Activated CD8-positive, alpha-beta T cell treated with anti-CD3 and anti-CD28 coated beads for 36 hours (primary cell): ENCODE measurements around the gene NEU4. TPM values are rescaled to one million over a fixed set of nuclear protein-coding genes. Genes with fewer than 3 reads are reported as not detected.

ENCODE experiments used
- ATAC-seq: fragments of 200-7000 bp; cut with Tn5 transposase; one replicate; pipeline ENCODE4 v1.10.0; 2021; ENCODE audit warnings: mild to moderate bottlenecking, moderate library complexity
- CTCF ChIA-PET: fragments of 350-600 bp; sonication (Branson Sonifier 250); formaldehyde crosslinking; loops from one replicate; lab custom pipeline; 2021; ENCODE audit warnings: antibody characterized with exemption; lab: Charles Lee
- POLR2A ChIA-PET: fragments of 350-600 bp; sonication (Branson Sonifier 250); formaldehyde crosslinking; loops from one replicate; lab custom pipeline; 2021; ENCODE audit warnings: antibody characterized with exemption; lab: Charles Lee
- DNase-seq: peaks from one replicate; pipeline ENCODE4 v3.0.0-alpha.2; 2020
- H3K27ac Mint-ChIP-seq: one replicate; pipeline ENCODE4 v1.8.0; 2021; ENCODE audit warnings: mild to moderate bottlenecking, mixed read lengths
- H3K27me3 Mint-ChIP-seq: one replicate; pipeline ENCODE4 v1.8.0; 2021; ENCODE audit warnings: mixed read lengths
- H3K36me3 Mint-ChIP-seq: one replicate; pipeline ENCODE4 v1.8.0; 2021; ENCODE audit warnings: low read depth, mixed read lengths
- H3K4me1 Mint-ChIP-seq: one replicate; pipeline ENCODE4 v1.8.0; 2021; ENCODE audit warnings: low read depth, mixed read lengths
- H3K4me3 Mint-ChIP-seq: one replicate; pipeline ENCODE4 v1.8.0; 2021; ENCODE audit warnings: mild to moderate bottlenecking, moderate library complexity, mixed read lengths
- H3K9me3 Mint-ChIP-seq: one replicate; pipeline ENCODE4 v1.8.0; 2021; ENCODE audit warnings: mixed read lengths
- intact Hi-C: fragments of 100-400 bp; cut with micrococcal nuclease; formaldehyde crosslinking; loops from one replicate; pipeline ENCODE4 v1.10.0; 2022
- total RNA-seq, 2 experiments: library from RNA; stranded (reverse); gene quantifications; one replicate each; pipeline ENCODE4 v1.2.3, GENCODE V29; 2021
- TF ChIP-seq, protein P1 (sequence below): fragments of 200-600 bp; IDR thresholded peaks from one replicate; pipeline ENCODE4 v1.8.0; 2022; ENCODE audit warnings: antibody characterized with exemption, mild to moderate bottlenecking

The NEU4 gene
- total RNA-seq, 2 experiments from 2014 or later: 0.38 to 0.54 TPM

GRCh38 chr2:241801611-241802420, 7.2 kb upstream of the NEU4 start:
- DNase-seq (no peak), ATAC-seq (no peak)
- Mint-ChIP-seq H3K27me3 (peaks cover 3% of the 10 kb centered on the region), H3K27ac (no peak overlapping the region), H3K36me3 (no peaks in the 10 kb centered on the region), H3K4me3 (no peak overlapping the region), H3K4me1 (peaks cover 10% of the 10 kb centered on the region), H3K9me3 (no peaks in the 10 kb centered on the region)
- intact Hi-C loops: no loop called here
- TF ChIP-seq, protein P1, sequence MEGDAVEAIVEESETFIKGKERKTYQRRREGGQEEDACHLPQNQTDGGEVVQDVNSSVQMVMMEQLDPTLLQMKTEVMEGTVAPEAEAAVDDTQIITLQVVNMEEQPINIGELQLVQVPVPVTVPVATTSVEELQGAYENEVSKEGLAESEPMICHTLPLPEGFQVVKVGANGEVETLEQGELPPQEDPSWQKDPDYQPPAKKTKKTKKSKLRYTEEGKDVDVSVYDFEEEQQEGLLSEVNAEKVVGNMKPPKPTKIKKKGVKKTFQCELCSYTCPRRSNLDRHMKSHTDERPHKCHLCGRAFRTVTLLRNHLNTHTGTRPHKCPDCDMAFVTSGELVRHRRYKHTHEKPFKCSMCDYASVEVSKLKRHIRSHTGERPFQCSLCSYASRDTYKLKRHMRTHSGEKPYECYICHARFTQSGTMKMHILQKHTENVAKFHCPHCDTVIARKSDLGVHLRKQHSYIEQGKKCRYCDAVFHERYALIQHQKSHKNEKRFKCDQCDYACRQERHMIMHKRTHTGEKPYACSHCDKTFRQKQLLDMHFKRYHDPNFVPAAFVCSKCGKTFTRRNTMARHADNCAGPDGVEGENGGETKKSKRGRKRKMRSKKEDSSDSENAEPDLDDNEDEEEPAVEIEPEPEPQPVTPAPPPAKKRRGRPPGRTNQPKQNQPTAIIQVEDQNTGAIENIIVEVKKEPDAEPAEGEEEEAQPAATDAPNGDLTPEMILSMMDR: no peak
- POLR2A ChIA-PET: interaction anchor here (1.0 kb wide), 1 partner anchor 115 kb away, joined by 3 read pairs; the partner anchor contains the start of gene DTYMK
- CTCF ChIA-PET: no interaction called here

- TF ChIP-seq, protein P1: no peak
- Mint-ChIP-seq H3K4me1 (peaks cover 10% of the 10 kb centered on the region), H3K36me3 (no peaks in the 10 kb centered on the region), H3K9me3 (no peaks in the 10 kb centered on the region), H3K27me3 (peaks cover 3% of the 10 kb centered on the region), H3K4me3 (no peak overlapping the region), H3K27ac (no peak overlapping the region)
- intact Hi-C loops: no loop called here
- DNase-seq (no peak), ATAC-seq (no peak)
- CTCF ChIA-PET: interaction anchor here (1.7 to 2.0 kb wide), 3 partner anchors 33 to 66 kb away, joined by 4 to 10 read pairs (median 5); partner anchors contain the start of gene RTP5
- POLR2A ChIA-PET: interaction anchor here (1.3 to 2.6 kb wide), 4 partner anchors 8 to 57 kb away, joined by 3 to 12 read pairs (median 8); partner anchors contain the start of gene PDCD1
Measured at GRCh38 chr2:241802421-241803318, 6.3 kb upstream of the NEU4 start.

GRCh38 chr2:241803387-241804325, 5.3 kb upstream of the NEU4 start:
- CTCF ChIA-PET: interaction anchor here (1.3 to 2.0 kb wide), 5 partner anchors 32 to 80 kb away, joined by 3 to 10 read pairs (median 5); partner anchors contain the start of gene RTP5
- DNase-seq: peak; percentile 76
- H3K27me3 Mint-ChIP-seq: peaks cover 3% of the 10 kb centered on the region
- peaks cover 10% of the 10 kb centered on the region for H3K4me1 Mint-ChIP-seq
- peak overlapping the region; percentile 70 for H3K4me3 Mint-ChIP-seq
- H3K36me3 Mint-ChIP-seq: no peaks in the 10 kb centered on the region
- peak; percentile 80 for ATAC-seq
- peak overlapping the region; percentile 77 for H3K27ac Mint-ChIP-seq
- POLR2A ChIA-PET: interaction anchor here (0.6 to 2.6 kb wide), 9 partner anchors 9 to 69 kb away, joined by 3 to 12 read pairs (median 3); partner anchors contain the start of genes D2HGDH and PDCD1
- intact Hi-C loops: no loop called here
- H3K9me3 Mint-ChIP-seq: no peaks in the 10 kb centered on the region
- TF ChIP-seq, protein P1: no peak
